ENCODE measurements around the gene TMEM91.

DNA sequence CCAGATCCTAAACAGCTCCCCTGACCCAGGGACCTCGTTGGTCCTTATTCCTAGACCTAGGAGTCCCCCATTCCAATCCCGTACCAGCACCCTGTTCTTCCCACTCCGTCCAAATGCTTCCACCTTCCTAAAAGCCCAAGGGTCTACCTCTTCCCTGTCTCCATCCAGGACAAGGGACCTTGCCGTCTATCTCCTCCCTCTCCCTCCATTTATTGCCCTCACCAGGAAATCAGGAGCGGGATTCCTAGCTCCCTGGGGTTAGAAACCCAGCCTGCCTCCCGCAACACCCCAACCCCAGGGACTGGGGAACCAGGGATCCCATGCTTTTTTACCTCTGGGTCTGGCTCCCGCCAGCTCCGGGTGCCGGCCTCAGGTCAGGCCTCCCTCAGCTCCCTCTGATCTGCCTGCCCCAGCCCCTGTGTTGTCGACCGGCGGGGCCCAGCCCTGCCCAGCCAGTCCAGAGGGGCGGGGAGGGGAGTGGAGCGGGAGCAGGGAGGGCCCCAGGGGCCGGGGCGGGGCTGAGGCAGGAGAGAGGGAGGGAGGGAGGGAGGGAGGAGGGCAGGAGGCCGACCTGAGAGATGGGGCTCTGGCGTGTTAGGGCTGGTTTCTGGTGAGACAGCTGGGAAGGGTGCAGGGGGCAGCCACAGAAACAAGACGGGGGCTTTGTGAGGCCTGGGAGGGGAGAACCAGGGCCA lies 50.8 kb downstream of the TMEM91 start, which contains the start of gene B3GNT8:
- TF ChIP-seq, protein P1, sequence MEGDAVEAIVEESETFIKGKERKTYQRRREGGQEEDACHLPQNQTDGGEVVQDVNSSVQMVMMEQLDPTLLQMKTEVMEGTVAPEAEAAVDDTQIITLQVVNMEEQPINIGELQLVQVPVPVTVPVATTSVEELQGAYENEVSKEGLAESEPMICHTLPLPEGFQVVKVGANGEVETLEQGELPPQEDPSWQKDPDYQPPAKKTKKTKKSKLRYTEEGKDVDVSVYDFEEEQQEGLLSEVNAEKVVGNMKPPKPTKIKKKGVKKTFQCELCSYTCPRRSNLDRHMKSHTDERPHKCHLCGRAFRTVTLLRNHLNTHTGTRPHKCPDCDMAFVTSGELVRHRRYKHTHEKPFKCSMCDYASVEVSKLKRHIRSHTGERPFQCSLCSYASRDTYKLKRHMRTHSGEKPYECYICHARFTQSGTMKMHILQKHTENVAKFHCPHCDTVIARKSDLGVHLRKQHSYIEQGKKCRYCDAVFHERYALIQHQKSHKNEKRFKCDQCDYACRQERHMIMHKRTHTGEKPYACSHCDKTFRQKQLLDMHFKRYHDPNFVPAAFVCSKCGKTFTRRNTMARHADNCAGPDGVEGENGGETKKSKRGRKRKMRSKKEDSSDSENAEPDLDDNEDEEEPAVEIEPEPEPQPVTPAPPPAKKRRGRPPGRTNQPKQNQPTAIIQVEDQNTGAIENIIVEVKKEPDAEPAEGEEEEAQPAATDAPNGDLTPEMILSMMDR (IDR thresholded peaks at IDR 0.05): no peak
- TF ChIP-seq POLR2A (IDR thresholded peaks at IDR 0.05): peak in 1 of 2 donors; percentile 44
